AG04449 (cell line): ENCODE results near the gene RPH3AL.
"Not testable (repeated sequence)": the region's sequence is repeated elsewhere in the genome, so short reads cannot be mapped to it uniquely, and the experiment has no call there.

Experiments used
- CTCF ChIA-PET: fragments of 350-600 bp; formaldehyde crosslinking; extraction: SDS; loops from one replicate; lab custom pipeline; 2021; ENCODE audit warnings: antibody characterized with exemption; lab: Yijun Ruan, JAX
- POLR2A ChIA-PET: fragments of 400-600, 350-600 bp; formaldehyde crosslinking; extraction: SDS; loops from one replicate; lab custom pipeline; 2020; ENCODE audit warnings: antibody characterized with exemption, inconsistent platforms; lab: Yijun Ruan, JAX
- DNase-seq: peaks from one replicate; pipeline ENCODE4 v3.0.0-alpha.2; 2010; ENCODE audit warnings: low read depth, low spot score
- H3K4me3 ChIP-seq: 2 replicates; pipeline ENCODE4 v1.5.1; 2011; ENCODE audit warnings: low read depth, mild to moderate bottlenecking, control low read depth, low read length
- CTCF ChIP-seq: IDR thresholded peaks from one replicate; pipeline ENCODE4 v1.5.1; 2011; ENCODE audit warnings: mild to moderate bottlenecking, moderate library complexity, low read length, control low read depth, inconsistent platforms; ENCODE audit not compliant: insufficient read depth; ENCODE audit errors: missing control alignments

Gene RPH3AL

GRCh38 chr17:279776-280175, 72.8 kb downstream of the RPH3AL start:
- ChIA-PET POLR2A (no interaction called here), CTCF (no interaction called here)
- no peak overlapping the region for H3K4me3 ChIP-seq
- TF ChIP-seq CTCF, result no peak
- DNase-seq, result no peak

GRCh38 chr17:279331-279730, 73.3 kb downstream of the RPH3AL start:
- no peak for DNase-seq
- ChIA-PET POLR2A (no interaction called here), CTCF (no interaction called here)
- TF ChIP-seq CTCF, result no peak
- no peak overlapping the region for H3K4me3 ChIP-seq

- no peak for DNase-seq
- CTCF ChIA-PET, result no interaction called here
- POLR2A ChIA-PET, result no interaction called here
- no peak overlapping the region for H3K4me3 ChIP-seq
- no peak for TF ChIP-seq CTCF
Observed at GRCh38 chr17:278676-279059, 73.9 kb downstream of the RPH3AL start.

- TF ChIP-seq CTCF, result no peak
- CTCF ChIA-PET, result no interaction called here
- no peak overlapping the region for H3K4me3 ChIP-seq
- POLR2A ChIA-PET, result no interaction called here
- DNase-seq, result no peak
Observed at GRCh38 chr17:278055-278675, 74.4 kb downstream of the RPH3AL start.

GRCh38 chr17:274902-275301, 77.7 kb downstream of the RPH3AL start:
- no peak overlapping the region for H3K4me3 ChIP-seq
- POLR2A ChIA-PET, result no interaction called here
- CTCF ChIA-PET, result no interaction called here
- no peak for DNase-seq
- no peak for TF ChIP-seq CTCF

- ChIA-PET POLR2A (no interaction called here), CTCF (no interaction called here)
- H3K4me3 ChIP-seq, result no peak overlapping the region
- TF ChIP-seq CTCF, result no peak
- DNase-seq, result no peak
Observed at GRCh38 chr17:273981-274832, 78.4 kb downstream of the RPH3AL start.

- CTCF ChIA-PET, H3K4me3 ChIP-seq, DNase-seq, POLR2A ChIA-PET: not testable (repeated sequence)
Observed at GRCh38 chr17:272856-273255, 79.8 kb downstream of the RPH3AL start.

GRCh38 chr17:271928-272623, 80.5 kb downstream of the RPH3AL start:
- POLR2A ChIA-PET, result not testable (repeated sequence)

More at GRCh38 chr17:271928-272623, 80.5 kb downstream of the RPH3AL start:
- H3K4me3 ChIP-seq, DNase-seq, CTCF ChIA-PET: not testable (repeated sequence)
